ENCODE data around the gene RSAD2. TPM values are rescaled to one million over a fixed set of nuclear protein-coding genes. Genes with fewer than 3 reads are reported as not detected.

Gene RSAD2
- total and polyA plus RNA-seq, 2 experiments from 2014 or later, result 1.1 to 1.3 TPM

DNA sequence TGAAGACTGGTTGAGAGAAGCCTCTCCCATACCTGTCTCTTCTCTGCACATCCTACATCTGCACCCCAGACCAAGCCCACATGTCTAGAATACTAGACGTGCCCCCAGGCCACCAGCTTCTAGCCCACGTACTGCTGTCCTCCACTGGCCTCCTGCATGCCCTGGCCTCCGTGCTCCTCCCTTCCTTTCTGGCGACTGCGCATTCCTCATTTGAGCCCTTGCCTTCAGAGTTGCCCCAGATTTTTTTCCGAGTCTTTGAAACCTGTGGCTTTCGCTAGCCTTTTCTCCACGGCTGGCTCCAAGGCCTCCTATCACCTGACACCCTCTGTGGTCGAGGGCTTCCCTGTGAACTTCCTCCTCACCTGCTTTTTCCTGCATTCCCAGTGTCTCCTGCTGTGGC lies 50.9 kb downstream of the RSAD2 start:
- Histone ChIP-seq H3K4me1 (ENCODE audit: insufficient read depth) (peaks cover 4% of the 10 kb centered on the region), H4K20me1 (ENCODE audit: insufficient read depth, poor library complexity, severe bottlenecking) (no peaks in the 10 kb centered on the region), H3K9me2 (replicated peaks; ENCODE audit: insufficient read depth) (no peaks in the 10 kb centered on the region), H3K27me3 (no peaks in the 10 kb centered on the region), H3K36me3 (replicated peaks; ENCODE audit: insufficient read depth, low read depth) (no peaks in the 10 kb centered on the region), H3K79me2 (peaks cover 52% of the 10 kb centered on the region), H3K4me3 (no peak overlapping the region), H3K9me3 (ENCODE audit: low read depth) (no peaks in the 10 kb centered on the region), H3K4me2 (no peak overlapping the region), H2AFZ (no peak overlapping the region), H3K27ac (no peak overlapping the region)
- TF ChIP-seq, protein P1, sequence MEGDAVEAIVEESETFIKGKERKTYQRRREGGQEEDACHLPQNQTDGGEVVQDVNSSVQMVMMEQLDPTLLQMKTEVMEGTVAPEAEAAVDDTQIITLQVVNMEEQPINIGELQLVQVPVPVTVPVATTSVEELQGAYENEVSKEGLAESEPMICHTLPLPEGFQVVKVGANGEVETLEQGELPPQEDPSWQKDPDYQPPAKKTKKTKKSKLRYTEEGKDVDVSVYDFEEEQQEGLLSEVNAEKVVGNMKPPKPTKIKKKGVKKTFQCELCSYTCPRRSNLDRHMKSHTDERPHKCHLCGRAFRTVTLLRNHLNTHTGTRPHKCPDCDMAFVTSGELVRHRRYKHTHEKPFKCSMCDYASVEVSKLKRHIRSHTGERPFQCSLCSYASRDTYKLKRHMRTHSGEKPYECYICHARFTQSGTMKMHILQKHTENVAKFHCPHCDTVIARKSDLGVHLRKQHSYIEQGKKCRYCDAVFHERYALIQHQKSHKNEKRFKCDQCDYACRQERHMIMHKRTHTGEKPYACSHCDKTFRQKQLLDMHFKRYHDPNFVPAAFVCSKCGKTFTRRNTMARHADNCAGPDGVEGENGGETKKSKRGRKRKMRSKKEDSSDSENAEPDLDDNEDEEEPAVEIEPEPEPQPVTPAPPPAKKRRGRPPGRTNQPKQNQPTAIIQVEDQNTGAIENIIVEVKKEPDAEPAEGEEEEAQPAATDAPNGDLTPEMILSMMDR (IDR thresholded peaks at IDR 0.05; ENCODE audit: poor library complexity), result no peak
- TF ChIP-seq EZH2phosphoT487 (IDR thresholded peaks at IDR 0.05; ENCODE audit: low read depth, severe bottlenecking, unreplicated experiment) (no peak), EZH2 (IDR thresholded peaks at IDR 0.05; ENCODE audit: borderline replicate concordance) (no peak)
- 97% methylated on average over 9 of the region's 9 CpGs for WGBS (ENCODE audit: low lambda C conversion rate, missing lambda C conversion rate)
- no peak for DNase-seq (ENCODE audit: low spot score)

DNA sequence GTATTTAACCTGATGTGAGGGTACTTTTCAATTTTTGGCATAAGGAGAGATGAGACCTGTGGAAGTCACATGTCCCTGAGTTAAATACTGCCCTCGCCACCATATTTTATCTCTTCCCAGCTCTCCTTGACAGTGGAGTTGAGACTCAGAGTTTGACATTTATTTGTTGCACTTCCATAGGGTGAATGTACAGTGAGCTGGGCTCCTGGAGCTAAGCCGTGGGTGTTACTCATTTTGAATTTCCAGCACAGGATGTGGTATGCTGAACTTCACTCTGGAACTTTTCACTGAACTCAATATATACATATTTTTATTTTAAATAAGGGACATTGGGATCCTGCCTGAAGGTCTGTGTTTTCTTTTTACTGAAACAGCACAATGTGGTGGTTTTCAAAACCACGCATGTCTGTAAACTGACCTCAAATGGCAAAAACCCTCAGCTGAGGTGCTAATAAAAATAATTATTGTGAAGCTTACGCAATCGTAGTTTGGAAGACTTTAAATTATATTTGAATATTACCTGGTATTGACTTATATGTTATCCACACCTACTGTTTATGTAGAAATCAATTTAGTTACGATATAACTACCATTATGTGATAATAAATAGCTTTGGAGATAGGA lies 51.7 kb downstream of the RSAD2 start:
- H3K79me2 ChIP-seq, result peaks cover 49% of the 10 kb centered on the region
- H3K9me2 ChIP-seq (replicated peaks; ENCODE audit: insufficient read depth), result no peaks in the 10 kb centered on the region
- no peaks in the 10 kb centered on the region for H4K20me1 ChIP-seq (ENCODE audit: insufficient read depth, poor library complexity, severe bottlenecking)
- no peak for DNase-seq (ENCODE audit: low spot score)
- H3K4me2 ChIP-seq, result no peak overlapping the region
- TF ChIP-seq, protein P1 (IDR thresholded peaks at IDR 0.05; ENCODE audit: poor library complexity), result no peak
- TF ChIP-seq EZH2 (IDR thresholded peaks at IDR 0.05; ENCODE audit: borderline replicate concordance) (no peak), EZH2phosphoT487 (IDR thresholded peaks at IDR 0.05; ENCODE audit: low read depth, severe bottlenecking, unreplicated experiment) (no peak)
- no peaks in the 10 kb centered on the region for H3K27me3 ChIP-seq
- H3K36me3 ChIP-seq (replicated peaks; ENCODE audit: insufficient read depth, low read depth), result no peaks in the 10 kb centered on the region
- no peak overlapping the region for H3K27ac ChIP-seq
- H3K4me3 ChIP-seq, result no peak overlapping the region
- peaks cover 4% of the 10 kb centered on the region for H3K4me1 ChIP-seq (ENCODE audit: insufficient read depth)
- WGBS (ENCODE audit: low lambda C conversion rate, missing lambda C conversion rate), result 92% methylated on average over 6 of the region's 6 CpGs
- H2AFZ ChIP-seq, result no peak overlapping the region
- no peaks in the 10 kb centered on the region for H3K9me3 ChIP-seq (ENCODE audit: low read depth)

DNA sequence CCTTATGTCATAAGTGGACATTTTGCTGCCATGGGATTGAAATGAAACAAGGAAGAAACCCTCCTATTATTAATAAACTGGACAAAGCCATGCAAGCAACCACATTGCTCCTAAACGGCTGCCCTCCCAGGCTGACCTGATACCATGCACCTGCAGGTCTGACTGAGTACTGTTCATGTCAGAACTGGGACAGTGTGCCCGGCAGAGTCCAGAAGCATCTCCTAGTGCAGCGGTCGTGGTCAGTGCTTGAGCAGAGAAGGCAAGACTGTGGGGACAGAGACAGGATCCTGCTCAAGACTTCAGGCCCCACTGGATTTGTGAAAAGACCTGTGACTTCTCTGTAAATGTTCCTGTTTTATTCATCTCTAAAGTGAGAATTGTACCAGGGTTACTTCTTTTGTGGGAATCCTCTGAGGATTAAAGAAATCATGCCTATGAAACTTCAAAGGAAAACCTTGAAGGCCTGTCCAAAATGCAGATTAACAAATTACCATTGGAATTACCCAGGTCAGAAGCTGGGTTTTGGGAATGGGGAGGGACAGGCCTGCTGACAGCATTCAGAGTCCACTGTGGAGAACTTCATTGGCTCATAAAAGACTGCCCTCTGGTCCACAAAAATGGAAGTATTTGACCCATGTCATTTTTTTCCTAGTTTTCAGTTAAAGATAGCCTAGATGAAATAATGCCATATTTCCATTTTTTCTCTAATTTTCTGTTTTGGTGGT lies 53.5 kb downstream of the RSAD2 start:
- Histone ChIP-seq H2AFZ (no peak overlapping the region), H3K4me1 (ENCODE audit: insufficient read depth) (peaks cover 4% of the 10 kb centered on the region), H3K36me3 (replicated peaks; ENCODE audit: insufficient read depth, low read depth) (no peaks in the 10 kb centered on the region), H3K27me3 (no peaks in the 10 kb centered on the region), H3K27ac (no peak overlapping the region), H3K4me3 (no peak overlapping the region), H3K4me2 (no peak overlapping the region), H3K9me3 (ENCODE audit: low read depth) (no peaks in the 10 kb centered on the region), H4K20me1 (ENCODE audit: insufficient read depth, poor library complexity, severe bottlenecking) (no peaks in the 10 kb centered on the region), H3K79me2 (peaks cover 40% of the 10 kb centered on the region), H3K9me2 (replicated peaks; ENCODE audit: insufficient read depth) (no peaks in the 10 kb centered on the region)
- TF ChIP-seq EZH2phosphoT487 (IDR thresholded peaks at IDR 0.05; ENCODE audit: low read depth, severe bottlenecking, unreplicated experiment), result no peak
- no peak for TF ChIP-seq EZH2 (IDR thresholded peaks at IDR 0.05; ENCODE audit: borderline replicate concordance)
- TF ChIP-seq, protein P1 (IDR thresholded peaks at IDR 0.05; ENCODE audit: poor library complexity), result no peak
- no peak for DNase-seq (ENCODE audit: low spot score)
- 95% methylated on average over 4 of the region's 4 CpGs for WGBS (ENCODE audit: low lambda C conversion rate, missing lambda C conversion rate)

Measured in hepatocyte (in vitro differentiated cells).